Measurements from ENCODE around the gene FOXN4. TPM values are rescaled to one million over a fixed set of nuclear protein-coding genes. Genes with fewer than 3 reads are reported as not detected.

Gene FOXN4
- total and polyA plus RNA-seq, 9 of the 15 experiments (the other 6 are each of a cell fraction or from before 2014, with no cell fraction given), result not detected

- no peaks in the 10 kb centered on the region for H3K9me3 ChIP-seq (replicated peaks; ENCODE audit: control insufficient read depth, insufficient read depth, low read depth, low read length)
- no peaks in the 10 kb centered on the region for H3K79me2 ChIP-seq (ENCODE audit: control insufficient read depth, insufficient read depth, low read length)
- ChIA-PET CTCF (ENCODE audit: low intra/inter-chr PET ratio) (no interaction called here), POLR2A (no interaction called here)
- no peaks in the 10 kb centered on the region for H3K4me1 ChIP-seq (replicated peaks in 1 of 2; ENCODE audit: control insufficient read depth in 2 of 2, insufficient read depth in 2 of 2, low read length in 2 of 2)
- H3K27me3 ChIP-seq (ENCODE audit: control insufficient read depth in 2 of 2, insufficient read depth in 2 of 2, low read length in 2 of 2), result peaks cover 13 to 59% of the 10 kb centered on the region in 2 experiments; a peak in 4 of 5 replicates
- DNase-seq (ENCODE audit: extremely low read depth in 1 of 4, low spot score in 3 of 4) (no peak), ATAC-seq (no peak), FAIRE-seq (no peak)
- TF ChIP-seq RBM25 (IDR thresholded peaks at IDR 0.05; ENCODE audit: low read depth, low read length, severe bottlenecking) (peak; percentile 72), TCF7 (IDR thresholded peaks at IDR 0.05; ENCODE audit: borderline replicate concordance) (no peak)
- in situ Hi-C loops (cut with MboI) (no loop called here), intact Hi-C loops (cut with micrococcal nuclease) (no loop called here)
- no peak overlapping the region for H3K9ac ChIP-seq (ENCODE audit: insufficient read depth in 1 of 2, low read depth in 2 of 2, low read length in 2 of 2)
- BruUV-seq (replicated peaks), result no TSS peak
- no peaks in the 10 kb centered on the region for H3K9me1 ChIP-seq (ENCODE audit: control insufficient read depth, insufficient read depth, low read length)
- H2AFZ ChIP-seq (ENCODE audit: low read depth, low read length), result no peak overlapping the region
- no peak overlapping the region for H3K4me3 ChIP-seq
- 0% methylated on average over 5 of the region's 5 CpGs for WGBS (ENCODE audit: insufficient coverage, low coverage, missing lambda C conversion rate)
- H3K4me2 ChIP-seq (ENCODE audit: insufficient read depth, low read length), result no peak overlapping the region
- H3K27ac ChIP-seq (ENCODE audit: extremely low read depth, low read depth, low read length), result no peak overlapping the region
- no peaks in the 10 kb centered on the region for H4K20me1 ChIP-seq (replicated peaks; ENCODE audit: control insufficient read depth, insufficient read depth, low read length)
- H3K36me3 ChIP-seq (ENCODE audit: control insufficient read depth, insufficient read depth, low read length), result no peaks in the 10 kb centered on the region
Observed at GRCh38 chr12:109276160-109276559, 32.9 kb downstream of the FOXN4 start.

GRCh38 chr12:109275173-109275572, 33.9 kb downstream of the FOXN4 start:
- no peak overlapping the region for H3K27ac ChIP-seq (ENCODE audit: extremely low read depth, low read depth, low read length)
- ChIA-PET CTCF (ENCODE audit: low intra/inter-chr PET ratio) (no interaction called here), POLR2A (no interaction called here)
- H3K9me1 ChIP-seq (ENCODE audit: control insufficient read depth, insufficient read depth, low read length), result no peaks in the 10 kb centered on the region
- FAIRE-seq, result no peak
- ATAC-seq, result no peak
- peaks cover 11 to 56% of the 10 kb centered on the region in 2 experiments; a peak in 4 of 5 replicates for H3K27me3 ChIP-seq (ENCODE audit: control insufficient read depth in 2 of 2, insufficient read depth in 2 of 2, low read length in 2 of 2)
- H3K36me3 ChIP-seq (ENCODE audit: control insufficient read depth, insufficient read depth, low read length), result no peaks in the 10 kb centered on the region
- no peaks in the 10 kb centered on the region for H4K20me1 ChIP-seq (replicated peaks; ENCODE audit: control insufficient read depth, insufficient read depth, low read length)
- WGBS (ENCODE audit: insufficient coverage, low coverage, missing lambda C conversion rate), result 3% methylated on average over 4 of the region's 4 CpGs
- in situ Hi-C loops (cut with MboI) (no loop called here), intact Hi-C loops (cut with micrococcal nuclease) (no loop called here)
- H3K79me2 ChIP-seq (ENCODE audit: control insufficient read depth, insufficient read depth, low read length), result no peaks in the 10 kb centered on the region
- DNase-seq (ENCODE audit: extremely low read depth in 1 of 4, low spot score in 3 of 4), result no peak
- H3K4me3 ChIP-seq, result no peak overlapping the region
- no peak for TF ChIP-seq MNT (conservative IDR thresholded peaks at IDR 0.05)
- no peak for TF ChIP-seq MBD1 (CRISPR knock-in tag; IDR thresholded peaks at IDR 0.05)
- TF ChIP-seq RBM25 (IDR thresholded peaks at IDR 0.05; ENCODE audit: low read depth, low read length, severe bottlenecking), result peak; percentile 75
- no peak overlapping the region for H2AFZ ChIP-seq (ENCODE audit: low read depth, low read length)
- BruUV-seq (replicated peaks), result no TSS peak
- no peak overlapping the region for H3K9ac ChIP-seq (ENCODE audit: insufficient read depth in 1 of 2, low read depth in 2 of 2, low read length in 2 of 2)
- no peaks in the 10 kb centered on the region for H3K9me3 ChIP-seq (replicated peaks; ENCODE audit: control insufficient read depth, insufficient read depth, low read depth, low read length)
- H3K4me1 ChIP-seq (replicated peaks in 1 of 2; ENCODE audit: control insufficient read depth in 2 of 2, insufficient read depth in 2 of 2, low read length in 2 of 2), result no peaks in the 10 kb centered on the region
- H3K4me2 ChIP-seq (ENCODE audit: insufficient read depth, low read length), result no peak overlapping the region
